GM12878 (cell line): ENCODE measurements around the gene CD2BP2. TPM values are rescaled to one million over a fixed set of nuclear protein-coding genes. Genes with fewer than 3 reads are reported as not detected.
A peak's percentile ranks its signal among the peaks of the same experiment; 100 is the strongest.

Experiments
- ATAC-seq: fragments of 200-7000 bp; cut with Tn5 transposase; 3 replicates; pipeline ENCODE4 v1.9.1; 2020; ENCODE audit warnings: mild to moderate bottlenecking, moderate library complexity
- BruUV-seq: library from RNA; stranded (reverse); fragments of 400-500 nt; replicated peaks from 2 replicates; lab custom pipeline; 2021; lab: Mats Ljungman, UMichigan
- CTCF ChIA-PET: fragments of 300-600 bp; sonication (Branson Sonifier 250); formaldehyde crosslinking; extraction: SDS; loops from one replicate; lab custom pipeline; 2021; ENCODE audit warnings: inconsistent platforms; lab: Yijun Ruan, JAX
- POLR2A ChIA-PET: fragments of 350-600 bp; formaldehyde crosslinking; extraction: SDS; loops from one replicate; lab custom pipeline; 2021; ENCODE audit warnings: inconsistent platforms; lab: Charles Lee
- RAD21 ChIA-PET: fragments of 300-600 bp; sonication (Branson Sonifier 250); formaldehyde crosslinking; loops from one replicate; lab custom pipeline; 2023; ENCODE audit warnings: antibody characterized with exemption; ENCODE audit not compliant: unreplicated experiment; lab: Charles Lee
- SMC1A ChIA-PET: fragments of 300-600 bp; sonication (Branson Sonifier 250); formaldehyde crosslinking; loops from one replicate; lab custom pipeline; 2023; ENCODE audit not compliant: unreplicated experiment, uncharacterized antibody; lab: Charles Lee
- DNase-seq: peaks from one replicate; pipeline ENCODE4 v3.0.0-alpha.2; 2011; ENCODE audit warnings: low read depth, low spot score
- FAIRE-seq: peaks from 3 replicates; lab custom pipeline; 2011; peaks lifted over from hg19 to GRCh38; lab: Jason Lieb, UNC
- H2AFZ ChIP-seq: 2 replicates; pipeline ENCODE4 v1.6.0; 2011; ENCODE audit warnings: low read depth, low read length, control low read depth; ENCODE audit not compliant: control insufficient read depth
- H3K27ac ChIP-seq: 2 replicates; pipeline ENCODE4 v1.5.1; 2011; ENCODE audit warnings: control low read depth; ENCODE audit not compliant: control insufficient read depth, insufficient read depth
- H3K27me3 ChIP-seq, 2 experiments: replicated peaks in 1 of 2; 2 replicates each; pipeline versions ENCODE4 v1.6.0 to v1.6.1; 2011; ENCODE audit warnings: low read length in 1 of 2; ENCODE audit not compliant: control insufficient read depth in 2 of 2, insufficient read depth in 2 of 2
- H3K36me3 ChIP-seq, 2 experiments: 2 replicates each; pipeline ENCODE4 v1.5.1; 2011; ENCODE audit warnings: low read length in 1 of 2; ENCODE audit not compliant: control insufficient read depth in 2 of 2, insufficient read depth in 2 of 2
- H3K4me1 ChIP-seq: 2 replicates; pipeline ENCODE4 v1.6.1; 2011; ENCODE audit warnings: mild to moderate bottlenecking, low read length, moderate library complexity, mixed read lengths; ENCODE audit not compliant: control insufficient read depth, insufficient read depth
- H3K4me2 ChIP-seq: 2 replicates; pipeline ENCODE4 v1.6.0; 2011; ENCODE audit warnings: control low read depth; ENCODE audit not compliant: control insufficient read depth, insufficient read depth
- H3K4me3 ChIP-seq: fragments of 200-600 bp; sonication (generic); 2 replicates; pipeline ENCODE4 v1.5.1; 2016
- H3K79me2 ChIP-seq: 2 replicates; pipeline ENCODE4 v1.6.0; 2011; ENCODE audit warnings: low read length; ENCODE audit not compliant: control insufficient read depth, insufficient read depth
- H3K9ac ChIP-seq: 2 replicates; pipeline ENCODE4 v1.8.0; 2011; ENCODE audit warnings: low read length, control low read depth, mixed read lengths; ENCODE audit not compliant: control insufficient read depth, insufficient read depth
- H3K9me3 ChIP-seq: replicated peaks from 3 replicates; pipeline ENCODE4 v1.5.1; 2011; ENCODE audit warnings: mild to moderate bottlenecking, low read length; ENCODE audit not compliant: control insufficient read depth, insufficient read depth
- H4K20me1 ChIP-seq: 2 replicates; pipeline ENCODE4 v1.6.0; 2011; ENCODE audit not compliant: control insufficient read depth, insufficient read depth
- ATF7 ChIP-seq: fragments of 450-650 bp; IDR thresholded peaks from 2 replicates; pipeline ENCODE4 v1.6.1; 2016; ENCODE audit warnings: low read depth, mild to moderate bottlenecking
- CHD4 ChIP-seq: fragments of 200-600 bp; sonication (generic); IDR thresholded peaks from 2 replicates; pipeline ENCODE4 v1.6.1; 2016; ENCODE audit warnings: mild to moderate bottlenecking
- HSF1 ChIP-seq: fragments of 150-350 bp; IDR thresholded peaks from 2 replicates; pipeline ENCODE4 v1.6.1; 2014; ENCODE audit warnings: mild to moderate bottlenecking, low read depth, low read length
- MEF2A ChIP-seq: IDR thresholded peaks from 2 replicates; pipeline ENCODE4 v1.6.1; 2011; ENCODE audit warnings: low read depth, mild to moderate bottlenecking, low read length, moderate library complexity; ENCODE audit not compliant: insufficient read depth
- NR2C2 ChIP-seq: IDR thresholded peaks from 2 replicates; pipeline ENCODE4 v1.6.1; 2011; ENCODE audit warnings: borderline replicate concordance, low read depth; ENCODE audit not compliant: control insufficient read depth, insufficient read length
- PML ChIP-seq: IDR thresholded peaks from 2 replicates; pipeline ENCODE4 v1.6.1; 2012; ENCODE audit warnings: low read length, inconsistent platforms
- POLR2A ChIP-seq: IDR thresholded peaks from 2 replicates; pipeline ENCODE4 v1.6.1; 2011; ENCODE audit warnings: low read depth, mild to moderate bottlenecking, low read length
- RELA ChIP-seq: fragments of 450-650 bp; IDR thresholded peaks from 2 replicates; pipeline ENCODE4 v1.8.0; 2014; ENCODE audit warnings: borderline replicate concordance; ENCODE audit not compliant: partially characterized antibody
- SMAD5 ChIP-seq: IDR thresholded peaks from 2 replicates; pipeline ENCODE4 v1.6.1; 2016; ENCODE audit warnings: antibody characterized with exemption, low read depth
- TBL1XR1 ChIP-seq: IDR thresholded peaks from 2 replicates; pipeline ENCODE4 v1.6.1; 2012; ENCODE audit warnings: low read depth, low read length, improper control_type of control experiment
- WRNIP1 ChIP-seq: IDR thresholded peaks from 2 replicates; pipeline ENCODE4 v1.6.1; 2011; ENCODE audit warnings: low read depth, low read length, improper control_type of control experiment, borderline replicate concordance
- ZNF687 ChIP-seq: fragments of 450-650 bp; IDR thresholded peaks from 2 replicates; pipeline ENCODE4 v1.6.1; 2017; ENCODE audit warnings: mild to moderate bottlenecking, moderate library complexity
- WGBS: methylation state at CpG from one replicate; pipeline ENCODE4 v1.1.6; 2016; ENCODE audit warnings: low lambda C conversion rate; ENCODE audit not compliant: insufficient replicate concordance, insufficient coverage; ENCODE audit errors: missing lambda C conversion rate; 5-methylcytosine and 5-hydroxymethylcytosine counted together
- in situ Hi-C: fragments of 300-500 bp; cut with MboI; formaldehyde crosslinking; loops from 9 replicates; pipeline ENCODE4 v1.14.3; 2018; ENCODE audit warnings: mixed read lengths
- intact Hi-C: fragments of 100-400 bp; cut with micrococcal nuclease; formaldehyde crosslinking; loops from one replicate; pipeline ENCODE4 v1.14.2; 2022; ENCODE audit not compliant: unreplicated experiment
- polyA plus RNA-seq, 11 experiments: library from polyadenylated mRNA; depleted of rRNA in 4 of 11; unstranded in 6 of 11; stranded (reverse) in 5 of 11; fragments of >200 nt; fragmentation: Nextera tagmentation in 4 of 11; fragmentation: Illumina TruSeq in 1 of 11; extraction: Ambion mirVana in 4 of 11; extraction: Trizol in 1 of 11; gene quantifications; 1 replicate in 1 of 11; 2 replicates in 10 of 11; pipeline versions ENCODE4 v1.2.1 to v1.2.3, GENCODE V29; 2011 to 2016; ENCODE audit warnings: inconsistent platforms in 2 of 11, missing spikeins in 2 of 11, low read depth in 1 of 11
- total RNA-seq, 4 experiments: library from RNA; depleted of rRNA in 3 of 4; stranded (reverse); fragments of >200 nt in 3 of 4; fragmentation: Illumina TruSeq in 1 of 4; extraction: Trizol in 1 of 4; gene quantifications; 2 replicates each; pipeline versions ENCODE4 v1.2.1 to v1.2.3, GENCODE V29; 2013 to 2021

Gene CD2BP2
- total and polyA plus RNA-seq, 10 of the 15 experiments (the other 5 are each of a cell fraction or from before 2014, with no cell fraction given), result 3.3 to 47.9 (median 31.8) TPM

GRCh38 chr16:30356401-30357084 is 1.4 kb upstream of the CD2BP2 start:
- WGBS, result 76% methylated on average over 12 of the region's 12 CpGs
- H4K20me1 ChIP-seq, result peaks cover 4% of the 10 kb centered on the region
- TF ChIP-seq SMAD5, result no peak
- TF ChIP-seq MEF2A, result no peak
- TF ChIP-seq WRNIP1, result no peak
- no peak for TF ChIP-seq CHD4
- no peak for TF ChIP-seq ZNF687
- no peak; the same call in none of the 2 replicates for TF ChIP-seq POLR2A
- no peak for TF ChIP-seq HSF1
- no peak for TF ChIP-seq RELA
- TF ChIP-seq PML, result no peak
- no peak for TF ChIP-seq NR2C2
- no peak for TF ChIP-seq TBL1XR1
- TF ChIP-seq ATF7, result no peak
- POLR2A ChIA-PET, result interaction anchor here (0.5 to 3.8 kb wide), 8 partner anchors 9 to 170 kb away, joined by 3 to 21 read pairs (median 3); partner anchors contain the start of genes TBC1D10B and ZNF771
- FAIRE-seq, result no peak
- peaks cover 16% of the 10 kb centered on the region for H3K4me1 ChIP-seq
- intact Hi-C loops, result loop anchor here (10.0 kb wide), 1 partner anchor 262 kb away; the partner anchor contains the start of genes TBX6 and YPEL3
- CTCF ChIA-PET, result interaction anchor here (0.7 to 1.1 kb wide), 2 partner anchors 13 to 242 kb away, joined by 3 to 4 read pairs; no protein-coding TSS in a partner anchor
- no peak overlapping the region for H3K27ac ChIP-seq
- peaks cover 3 to 23% of the 10 kb centered on the region in 2 experiments for H3K36me3 ChIP-seq
- no peak overlapping the region for H2AFZ ChIP-seq
- SMC1A ChIA-PET, result interaction anchor here (0.7 to 1.7 kb wide), 5 partner anchors 9 to 265 kb away, joined by 3 to 4 read pairs (median 4); partner anchors contain the start of genes TBC1D10B and TBX6
- in situ Hi-C loops, result no loop called here
- BruUV-seq, result no TSS peak
- peaks cover 18% of the 10 kb centered on the region for H3K79me2 ChIP-seq
- no peak for ATAC-seq
- no peak for DNase-seq
- H3K9ac ChIP-seq, result no peak overlapping the region; the same call in 1 of the 2 replicates
- no peaks in the 10 kb centered on the region for H3K9me3 ChIP-seq
- no peaks in the 10 kb centered on the region for H3K27me3 ChIP-seq
- peak overlapping the region; percentile 99 for H3K4me2 ChIP-seq
- RAD21 ChIA-PET, result interaction anchor here (0.6 to 4.3 kb wide), 5 partner anchors 10 to 214 kb away, joined by 3 to 33 read pairs (median 4); partner anchors contain the start of gene TBC1D10B
- peak overlapping the region; percentile 94; the same call in 1 of the 2 replicates for H3K4me3 ChIP-seq
